Measurements from ENCODE around the gene MAML1. TPM values are rescaled to one million over a fixed set of nuclear protein-coding genes. Genes with fewer than 3 reads are reported as not detected.

Gene MAML1
- polyA plus RNA-seq, 6 donors from 2014 or later: 2.0 to 9.5 (median 3.4) TPM

GRCh38 chr5:179822059-179822432, 89.4 kb downstream of the MAML1 start:
- Mint-ChIP-seq H3K27ac (peak overlapping the region in 5 of 6 donors; percentile 98 to 99 (median 99)), H3K27me3 (no peaks in the 10 kb centered on the region), H3K36me3 (peaks cover 7 to 10% of the 10 kb centered on the region in 2 donors), H3K4me3 (peak overlapping the region; percentile 90 to 99 (median 96)), H3K9me3 (no peaks in the 10 kb centered on the region), H3K4me1 (peaks cover 37 to 64% (median 60%) of the 10 kb centered on the region in 3 donors)
- no peak for ATAC-seq (ENCODE audit: low read depth in 2 of 2)
- DNase-seq: no peak

GRCh38 chr5:179822444-179822990, 89.9 kb downstream of the MAML1 start:
- H3K36me3 Mint-ChIP-seq: peaks cover 7 to 10% of the 10 kb centered on the region in 2 donors
- no peak for DNase-seq
- ATAC-seq (ENCODE audit: low read depth in 2 of 2): no peak
- peak overlapping the region; percentile 80 to 99 (median 95) for H3K4me3 Mint-ChIP-seq
- H3K27me3 Mint-ChIP-seq: no peaks in the 10 kb centered on the region
- H3K9me3 Mint-ChIP-seq: no peaks in the 10 kb centered on the region
- H3K4me1 Mint-ChIP-seq: peaks cover 37 to 59% (median 57%) of the 10 kb centered on the region in 3 donors
- peak overlapping the region in 5 of 6 donors; percentile 98 to 99 (median 99) for H3K27ac Mint-ChIP-seq

- Mint-ChIP-seq H3K9me3 (no peaks in the 10 kb centered on the region), H3K27me3 (no peaks in the 10 kb centered on the region), H3K4me1 (peaks cover 31 to 55% (median 55%) of the 10 kb centered on the region in 3 donors), H3K36me3 (peaks cover 13 to 16% of the 10 kb centered on the region in 2 donors), H3K27ac (peak overlapping the region in 2 of 6 donors; percentile 21 to 98), H3K4me3 (peak overlapping the region in 1 of 8 donors; percentile 71)
- DNase-seq: no peak
- no peak for ATAC-seq (ENCODE audit: low read depth in 2 of 2)
These were observed 91.5 kb downstream of the MAML1 start for GRCh38 chr5:179823937-179824744.

GRCh38 chr5:179824745-179825112, 92.1 kb downstream of the MAML1 start:
- Mint-ChIP-seq H3K4me1 (peaks cover 34 to 53% (median 52%) of the 10 kb centered on the region in 3 donors), H3K36me3 (peaks cover 18 to 22% of the 10 kb centered on the region in 2 donors), H3K27ac (peak overlapping the region in 3 of 6 donors; percentile 21 to 98 (median 77)), H3K9me3 (no peaks in the 10 kb centered on the region), H3K27me3 (no peaks in the 10 kb centered on the region), H3K4me3 (peak overlapping the region in 1 of 8 donors; percentile 71)
- DNase-seq: no peak
- ATAC-seq (ENCODE audit: low read depth in 2 of 2): no peak

DNA sequence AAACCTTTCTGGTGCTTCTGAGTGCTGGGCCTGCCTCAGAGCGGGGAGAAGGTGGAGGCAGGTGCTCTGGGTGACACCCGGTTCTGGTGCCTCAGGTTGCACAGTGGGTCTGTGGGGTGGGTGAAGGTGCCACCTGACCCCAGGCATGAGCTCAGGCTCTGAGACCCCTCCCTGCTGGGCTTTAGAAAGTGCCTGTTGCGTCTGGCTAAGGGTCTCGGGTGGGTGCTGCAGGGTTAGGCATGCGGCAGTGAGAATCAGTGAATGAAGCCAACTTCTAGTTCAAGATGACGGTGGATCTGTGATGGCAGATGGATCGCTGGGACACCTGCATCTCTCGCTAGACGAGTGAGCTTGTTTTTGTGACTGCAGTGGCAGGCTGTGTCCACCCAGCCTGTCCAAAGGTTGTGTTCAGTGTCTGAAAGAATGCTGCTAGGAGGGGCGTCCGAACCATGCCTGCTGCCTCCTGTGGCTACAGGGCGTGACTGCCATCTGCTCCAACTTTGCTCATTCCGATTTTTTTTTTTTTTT, 93.1 kb downstream of the MAML1 start:
- ATAC-seq (ENCODE audit: low read depth in 2 of 2) (no peak), DNase-seq (no peak)
- Mint-ChIP-seq H3K36me3 (peaks cover 20 to 26% of the 10 kb centered on the region in 2 donors), H3K9me3 (no peaks in the 10 kb centered on the region), H3K4me3 (peak overlapping the region in 1 of 8 donors; percentile 57), H3K27me3 (no peaks in the 10 kb centered on the region), H3K4me1 (peaks cover 29 to 44% (median 44%) of the 10 kb centered on the region in 3 donors), H3K27ac (peak overlapping the region in 2 of 6 donors; percentile 58 to 98)

Other genes with a start within 250 kb of the MAML1 start
- gene RUFY1, start 182.3 kb upstream of the MAML1 start, polyA plus RNA-seq (ENCODE audit: low read depth in 6 of 6): 10 to 100 TPM; 12.9 to 63.5 (median 42.2) TPM
- 100 to 1,000 TPM in 4 of 6 donors, 10 to 100 TPM in 2; 21.4 to 139 (median 111) TPM for gene HNRNPH1, start 109.2 kb upstream of the MAML1 start, polyA plus RNA-seq (ENCODE audit: low read depth in 6 of 6)
- gene CBY3, start 51.8 kb upstream of the MAML1 start, polyA plus RNA-seq (ENCODE audit: low read depth in 6 of 6): under 1 TPM in 1 of 6 donors, not detected in 5; 0.39 TPM
- 100 to 1,000 TPM; 170 to 216 (median 197) TPM for gene CANX, start 33.9 kb upstream of the MAML1 start, polyA plus RNA-seq (ENCODE audit: low read depth in 6 of 6)
- gene LTC4S, start 61.2 kb downstream of the MAML1 start, polyA plus RNA-seq (ENCODE audit: low read depth in 6 of 6): under 1 TPM in 3 of 6 donors, not detected in 3; 0.49 to 0.82 (median 0.63) TPM
- 10 to 100 TPM in 3 of 6 donors, 1 to 10 TPM in 3; 6.2 to 17.3 (median 9.5) TPM for gene MGAT4B, start 74.0 kb downstream of the MAML1 start, polyA plus RNA-seq (ENCODE audit: low read depth in 6 of 6)
- gene SQSTM1, start 88.1 kb downstream of the MAML1 start, polyA plus RNA-seq (ENCODE audit: low read depth in 6 of 6): 100 to 1,000 TPM; 177 to 246 (median 194) TPM
- gene MRNIP, start 126.0 kb downstream of the MAML1 start, polyA plus RNA-seq (ENCODE audit: low read depth in 6 of 6): 10 to 100 TPM in 5 of 6 donors, 1 to 10 TPM in 1; 4.4 to 21.2 (median 16.6) TPM
- gene TBC1D9B, start 175.1 kb downstream of the MAML1 start, polyA plus RNA-seq (ENCODE audit: low read depth in 6 of 6): 10 to 100 TPM; 12.3 to 51.2 (median 21.7) TPM